ENCODE results near the gene LHX4.

- TF ChIP-seq CTCF (IDR thresholded peaks at IDR 0.05; ENCODE audit: low read depth, low read length, poor library complexity, severe bottlenecking) (no peak), EZH2phosphoT487 (IDR thresholded peaks at IDR 0.05; ENCODE audit: borderline replicate concordance, low read length) (no peak)
Observed at GRCh38 chr1:180184041-180184440, 46.0 kb upstream of the LHX4 start.

All from DOHH2 (cell line).